Subcutaneous adipose tissue (tissue), 4 donors: ENCODE results near the gene UAP1L1. TPM values are rescaled to one million over a fixed set of nuclear protein-coding genes. Genes with fewer than 3 reads are reported as not detected.

Source experiments
- total RNA-seq, 4 donors: library from RNA; depleted of rRNA; stranded (reverse); fragments of >200 nt; gene quantifications; one replicate each; pipeline ENCODE4 v1.1.0, GENCODE V29; 2016
- TF ChIP-seq, protein P1 (sequence below): fragments of 450-650 bp; IDR thresholded peaks from one replicate; pipeline ENCODE4 v1.5.1; 2016; ENCODE audit warnings: low read depth, mild to moderate bottlenecking, control low read depth, antibody characterized with exemption, moderate library complexity

The UAP1L1 gene
- total RNA-seq, 4 donors from 2014 or later: 6.7 to 14.8 (median 11.2) TPM

- TF ChIP-seq, protein P1, sequence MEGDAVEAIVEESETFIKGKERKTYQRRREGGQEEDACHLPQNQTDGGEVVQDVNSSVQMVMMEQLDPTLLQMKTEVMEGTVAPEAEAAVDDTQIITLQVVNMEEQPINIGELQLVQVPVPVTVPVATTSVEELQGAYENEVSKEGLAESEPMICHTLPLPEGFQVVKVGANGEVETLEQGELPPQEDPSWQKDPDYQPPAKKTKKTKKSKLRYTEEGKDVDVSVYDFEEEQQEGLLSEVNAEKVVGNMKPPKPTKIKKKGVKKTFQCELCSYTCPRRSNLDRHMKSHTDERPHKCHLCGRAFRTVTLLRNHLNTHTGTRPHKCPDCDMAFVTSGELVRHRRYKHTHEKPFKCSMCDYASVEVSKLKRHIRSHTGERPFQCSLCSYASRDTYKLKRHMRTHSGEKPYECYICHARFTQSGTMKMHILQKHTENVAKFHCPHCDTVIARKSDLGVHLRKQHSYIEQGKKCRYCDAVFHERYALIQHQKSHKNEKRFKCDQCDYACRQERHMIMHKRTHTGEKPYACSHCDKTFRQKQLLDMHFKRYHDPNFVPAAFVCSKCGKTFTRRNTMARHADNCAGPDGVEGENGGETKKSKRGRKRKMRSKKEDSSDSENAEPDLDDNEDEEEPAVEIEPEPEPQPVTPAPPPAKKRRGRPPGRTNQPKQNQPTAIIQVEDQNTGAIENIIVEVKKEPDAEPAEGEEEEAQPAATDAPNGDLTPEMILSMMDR: no peak
These were observed 709 bp downstream of the UAP1L1 start for GRCh38 chr9:137077758-137078693.

DNA sequence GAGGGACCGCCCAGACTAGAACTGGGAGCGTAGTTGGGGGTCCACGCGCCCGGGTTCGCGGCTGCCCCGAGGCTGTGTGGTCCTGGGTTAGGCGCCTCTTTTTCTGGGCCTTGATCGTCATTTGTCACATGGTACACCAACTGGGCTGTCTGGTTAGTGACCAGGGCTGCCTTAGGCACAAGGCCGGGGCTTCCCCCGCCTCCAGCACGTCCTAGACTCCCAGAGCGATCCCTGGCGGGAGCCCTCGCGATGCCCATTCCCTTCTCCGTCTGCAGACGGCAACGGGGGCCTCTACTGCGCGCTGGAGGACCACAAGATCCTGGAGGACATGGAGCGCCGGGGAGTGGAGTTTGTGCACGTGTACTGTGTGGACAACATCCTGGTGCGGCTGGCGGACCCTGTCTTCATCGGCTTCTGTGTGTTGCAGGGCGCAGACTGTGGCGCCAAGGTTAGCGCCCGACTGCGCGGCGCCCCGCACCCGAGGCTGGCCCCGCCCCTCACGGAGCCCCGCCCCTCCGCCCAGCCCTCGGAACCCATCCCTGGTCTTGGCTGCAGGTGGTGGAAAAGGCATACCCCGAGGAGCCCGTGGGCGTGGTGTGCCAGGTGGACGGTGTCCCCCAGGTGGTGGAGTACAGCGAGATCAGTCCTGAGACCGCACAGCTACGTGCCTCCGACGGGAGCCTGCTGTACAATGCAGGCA is 1.5 kb downstream of the UAP1L1 start:
- TF ChIP-seq, protein P1: no peak

DNA sequence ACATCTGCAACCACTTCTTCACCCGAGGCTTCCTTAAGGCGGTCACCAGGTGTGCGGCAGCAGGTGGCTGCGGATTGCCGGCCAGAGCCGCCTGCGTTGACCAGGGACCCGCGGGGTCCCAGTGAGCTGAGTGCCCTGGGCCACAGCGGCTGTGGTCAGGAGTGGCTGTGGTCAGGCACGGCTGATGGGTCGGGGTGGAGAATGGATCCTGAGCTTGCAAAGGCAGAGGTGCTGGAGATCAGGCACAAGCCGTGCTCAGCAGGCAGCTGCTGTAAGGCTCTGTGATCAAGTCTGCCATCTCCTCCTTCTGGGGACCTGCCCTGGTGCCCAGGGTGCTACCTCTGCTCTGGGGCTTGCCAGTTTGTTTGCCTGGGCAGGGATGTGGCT is 2.1 kb downstream of the UAP1L1 start:
- TF ChIP-seq, protein P1: no peak

GRCh38 chr9:137080260-137081122 is 3.2 kb downstream of the UAP1L1 start:
- TF ChIP-seq, protein P1: no peak

DNA sequence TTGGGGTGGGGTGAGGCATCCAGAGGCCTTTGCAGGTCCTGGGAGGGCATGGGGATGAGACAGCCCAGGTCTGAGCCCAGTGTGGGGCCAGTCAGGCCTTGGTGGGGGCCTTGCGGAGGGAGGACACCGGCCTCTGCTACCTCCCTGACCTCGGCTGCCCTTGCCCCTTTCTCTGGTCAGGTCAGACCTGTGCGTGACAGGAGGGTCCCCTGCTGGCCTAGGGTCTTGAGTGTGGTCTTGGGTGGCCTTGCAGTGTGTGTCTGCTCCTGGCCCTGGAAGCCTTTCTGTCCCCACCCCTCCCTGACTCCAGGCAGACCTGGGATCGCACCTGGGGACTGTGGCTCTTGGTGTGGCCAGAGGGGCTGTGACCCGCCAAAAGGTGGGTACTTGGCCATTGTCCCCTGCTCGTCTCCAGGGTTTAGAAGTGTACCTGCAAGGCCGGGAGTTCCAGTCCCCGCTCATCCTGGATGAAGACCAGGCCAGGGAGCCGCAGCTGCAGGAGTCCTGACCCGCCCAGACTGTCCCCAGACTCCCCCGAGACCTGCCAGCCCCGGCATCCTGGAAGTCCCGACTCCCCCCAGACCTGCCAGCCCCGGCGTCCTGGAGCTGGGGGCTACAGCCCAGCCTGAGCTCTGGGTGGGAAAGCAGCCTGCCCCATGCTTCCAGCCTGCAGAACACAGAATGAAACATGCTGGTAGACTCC is 5.1 kb downstream of the UAP1L1 start:
- TF ChIP-seq, protein P1: no peak

- TF ChIP-seq, protein P1: no peak
These were observed 5.6 kb downstream of the UAP1L1 start for GRCh38 chr9:137082925-137083290.
